ENCODE results near the gene PLCD3.

DNA sequence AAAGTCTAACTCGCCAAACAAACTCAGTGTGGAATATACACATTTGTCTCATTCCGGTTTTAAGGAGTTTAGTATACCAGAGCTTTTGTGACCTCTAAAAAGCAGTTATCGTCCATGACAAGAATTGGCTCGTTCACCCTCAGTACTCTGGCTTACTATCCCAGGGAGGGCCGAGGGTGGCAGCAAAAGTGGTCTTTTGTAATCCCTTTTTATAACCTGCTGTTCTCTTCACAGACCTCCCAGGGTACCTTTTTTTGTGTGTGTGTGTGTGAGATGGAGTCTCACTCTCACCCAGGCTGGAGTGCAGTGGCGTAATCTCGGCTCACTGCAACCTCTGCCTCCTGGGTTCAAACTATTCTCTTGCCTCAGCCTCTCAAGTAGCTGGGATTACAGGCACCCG, 62.3 kb downstream of the PLCD3 start:
- TF ChIP-seq POLR2A (IDR thresholded peaks at IDR 0.05) (no peak), POLR2AphosphoS5 (IDR thresholded peaks at IDR 0.05; ENCODE audit: insufficient read depth in 1 of 2, low read depth in 1 of 2) (no peak)
- TF ChIP-seq, protein P1, sequence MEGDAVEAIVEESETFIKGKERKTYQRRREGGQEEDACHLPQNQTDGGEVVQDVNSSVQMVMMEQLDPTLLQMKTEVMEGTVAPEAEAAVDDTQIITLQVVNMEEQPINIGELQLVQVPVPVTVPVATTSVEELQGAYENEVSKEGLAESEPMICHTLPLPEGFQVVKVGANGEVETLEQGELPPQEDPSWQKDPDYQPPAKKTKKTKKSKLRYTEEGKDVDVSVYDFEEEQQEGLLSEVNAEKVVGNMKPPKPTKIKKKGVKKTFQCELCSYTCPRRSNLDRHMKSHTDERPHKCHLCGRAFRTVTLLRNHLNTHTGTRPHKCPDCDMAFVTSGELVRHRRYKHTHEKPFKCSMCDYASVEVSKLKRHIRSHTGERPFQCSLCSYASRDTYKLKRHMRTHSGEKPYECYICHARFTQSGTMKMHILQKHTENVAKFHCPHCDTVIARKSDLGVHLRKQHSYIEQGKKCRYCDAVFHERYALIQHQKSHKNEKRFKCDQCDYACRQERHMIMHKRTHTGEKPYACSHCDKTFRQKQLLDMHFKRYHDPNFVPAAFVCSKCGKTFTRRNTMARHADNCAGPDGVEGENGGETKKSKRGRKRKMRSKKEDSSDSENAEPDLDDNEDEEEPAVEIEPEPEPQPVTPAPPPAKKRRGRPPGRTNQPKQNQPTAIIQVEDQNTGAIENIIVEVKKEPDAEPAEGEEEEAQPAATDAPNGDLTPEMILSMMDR (IDR thresholded peaks at IDR 0.05): no peak
